IMR-90 (cell line): ENCODE measurements around the gene ZMYND11. TPM values are rescaled to one million over a fixed set of nuclear protein-coding genes. Genes with fewer than 3 reads are reported as not detected.

Source experiments
- ATAC-seq: fragments of 200-7000 bp; cut with Tn5 transposase; 2 replicates; pipeline ENCODE4 v1.9.1; 2020; ENCODE audit warnings: low read depth, mild to moderate bottlenecking, moderate library complexity
- BruUV-seq: library from RNA; stranded (reverse); fragments of 400-500 nt; replicated peaks from 2 replicates; lab custom pipeline; 2021; lab: Mats Ljungman, UMichigan
- CTCF ChIA-PET: fragments of 300-600 bp; formaldehyde crosslinking; extraction: SDS; loops from one replicate; lab custom pipeline; 2021; ENCODE audit warnings: antibody characterized with exemption; lab: Yijun Ruan, JAX
- POLR2A ChIA-PET: fragments of 300-600 bp; sonication (Branson Sonifier 250); formaldehyde crosslinking; loops from one replicate; lab custom pipeline; 2022; ENCODE audit warnings: antibody characterized with exemption; ENCODE audit not compliant: unreplicated experiment; lab: Charles Lee
- DNase-seq: peaks from one replicate; pipeline ENCODE4 v3.0.0; 2013
- H2AFZ ChIP-seq: replicated peaks from 2 replicates; pipeline ENCODE3; 2013; ENCODE audit warnings: low read length, mild to moderate bottlenecking; ENCODE audit not compliant: poor library complexity
- H2AK5ac ChIP-seq: 2 replicates; pipeline ENCODE4 v1.6.1; 2013; ENCODE audit warnings: low read depth, low read length, inconsistent platforms
- H2AK9ac ChIP-seq: replicated peaks from 2 replicates; pipeline ENCODE3; 2013; ENCODE audit warnings: mild to moderate bottlenecking, low read depth, low read length, moderate library complexity; ENCODE audit not compliant: poor library complexity
- H2BK120ac ChIP-seq: 2 replicates; pipeline ENCODE4 v1.6.1; 2013; ENCODE audit warnings: low read depth, low read length, inconsistent platforms
- H2BK15ac ChIP-seq: 3 replicates; pipeline ENCODE4 v1.6.1; 2013; ENCODE audit warnings: low read depth, low read length, inconsistent platforms
- H2BK20ac ChIP-seq: 2 replicates; pipeline ENCODE4 v1.6.1; 2013; ENCODE audit warnings: low read depth, mild to moderate bottlenecking, inconsistent platforms, low read length, moderate library complexity
- H2BK5ac ChIP-seq: 2 replicates; pipeline ENCODE4 v1.6.1; 2013; ENCODE audit warnings: mild to moderate bottlenecking, low read depth, low read length, inconsistent platforms; ENCODE audit not compliant: poor library complexity, severe bottlenecking
- H3K14ac ChIP-seq: replicated peaks from 2 replicates; pipeline ENCODE4 v1.6.1; 2013; ENCODE audit warnings: low read depth, low read length, inconsistent platforms
- H3K18ac ChIP-seq: 2 replicates; pipeline ENCODE4 v1.6.1; 2013; ENCODE audit warnings: low read depth, low read length, control low read depth
- H3K23ac ChIP-seq: 2 replicates; pipeline ENCODE4 v1.6.1; 2013; ENCODE audit warnings: low read depth, low read length, inconsistent platforms
- H3K27ac ChIP-seq: 2 replicates; pipeline ENCODE4 v1.5.1; 2013; ENCODE audit warnings: mild to moderate bottlenecking, control low read depth, low read length; ENCODE audit not compliant: insufficient read depth
- H3K27me3 ChIP-seq: 2 replicates; pipeline ENCODE4 v1.6.1; 2013; ENCODE audit warnings: low read length; ENCODE audit not compliant: control insufficient read depth, insufficient read depth
- H3K36me3 ChIP-seq: 2 replicates; pipeline ENCODE4 v1.6.1; 2013; ENCODE audit warnings: low read length, mixed read lengths; ENCODE audit not compliant: control insufficient read depth, insufficient read depth
- H3K4ac ChIP-seq: 2 replicates; pipeline ENCODE4 v1.6.1; 2013; ENCODE audit warnings: low read depth, low read length, inconsistent platforms
- H3K4me1 ChIP-seq: 2 replicates; pipeline ENCODE4 v1.6.1; 2013; ENCODE audit warnings: low read length, mixed read lengths; ENCODE audit not compliant: control insufficient read depth, insufficient read depth
- H3K4me2 ChIP-seq: 2 replicates; pipeline ENCODE4 v1.6.1; 2013; ENCODE audit warnings: low read depth, mild to moderate bottlenecking, control low read depth, low read length, moderate library complexity
- H3K4me3 ChIP-seq: 2 replicates; pipeline ENCODE4 v1.5.1; 2013; ENCODE audit warnings: low read depth, mild to moderate bottlenecking, control low read depth, low read length, moderate library complexity; ENCODE audit not compliant: insufficient read depth
- H3K56ac ChIP-seq: 2 replicates; pipeline ENCODE4 v1.6.1; 2013; ENCODE audit warnings: low read length, inconsistent platforms; ENCODE audit not compliant: insufficient read depth; ENCODE audit errors: extremely low read depth
- H3K79me1 ChIP-seq, 2 experiments: 2 replicates each; pipeline ENCODE4 v1.6.1; 2013; ENCODE audit warnings: low read length in 2 of 2, inconsistent platforms in 1 of 2, low read depth in 1 of 2
- H3K9ac ChIP-seq: 2 replicates; pipeline ENCODE4 v1.6.1; 2013; ENCODE audit warnings: low read depth, low read length, control low read depth
- H3K9me1 ChIP-seq: 2 replicates; pipeline ENCODE4 v1.6.1; 2013; ENCODE audit warnings: low read length, inconsistent platforms; ENCODE audit not compliant: insufficient read depth
- H3K9me3 ChIP-seq: 2 replicates; pipeline ENCODE4 v1.6.1; 2013; ENCODE audit warnings: low read length; ENCODE audit not compliant: control insufficient read depth, insufficient read depth
- H4K20me1 ChIP-seq: 2 replicates; pipeline ENCODE4 v1.6.1; 2013; ENCODE audit warnings: low read length, inconsistent platforms; ENCODE audit not compliant: insufficient read depth
- H4K5ac ChIP-seq: 2 replicates; pipeline ENCODE4 v1.6.1; 2013; ENCODE audit warnings: mild to moderate bottlenecking, low read depth, low read length, control low read depth
- H4K8ac ChIP-seq, 2 experiments: 2 replicates each; pipeline ENCODE4 v1.6.1; 2013; ENCODE audit warnings: low read depth in 2 of 2, low read length in 2 of 2, control low read depth in 1 of 2, inconsistent platforms in 1 of 2
- H4K91ac ChIP-seq: 2 replicates; pipeline ENCODE4 v1.6.1; 2013; ENCODE audit warnings: low read depth, low read length, inconsistent platforms; ENCODE audit not compliant: insufficient read depth
- BHLHE40 ChIP-seq: fragments of 150-350 bp; IDR thresholded peaks from 2 replicates; pipeline ENCODE4 v1.6.1; 2016; ENCODE audit warnings: mild to moderate bottlenecking, low read depth, low read length
- CEBPB ChIP-seq: IDR thresholded peaks from 2 replicates; pipeline ENCODE4 v1.6.1; 2012; ENCODE audit warnings: low read depth, low read length, improper control_type of control experiment
- CHD1 ChIP-seq: IDR thresholded peaks from 2 replicates; pipeline ENCODE4 v1.6.1; 2012; ENCODE audit warnings: low read depth, low read length, improper control_type of control experiment
- CTCF ChIP-seq: conservative IDR thresholded peaks from 2 replicates; pipeline ENCODE4 v1.5.1; 2012; ENCODE audit warnings: mild to moderate bottlenecking, low read depth, low read length, improper control_type of control experiment
- ELK1 ChIP-seq: fragments of 150-350 bp; IDR thresholded peaks from 2 replicates; pipeline ENCODE4 v1.6.1; 2016; ENCODE audit warnings: low read depth, mild to moderate bottlenecking, low read length, moderate library complexity, borderline replicate concordance
- FOS ChIP-seq: fragments of 150-350 bp; IDR thresholded peaks from 2 replicates; pipeline ENCODE4 v1.6.1; 2016; ENCODE audit warnings: low read depth, low read length
- MAFK ChIP-seq: IDR thresholded peaks from 2 replicates; pipeline ENCODE4 v1.6.1; 2012; ENCODE audit warnings: low read depth, low read length, improper control_type of control experiment
- MAZ ChIP-seq: IDR thresholded peaks from 2 replicates; pipeline ENCODE4 v1.6.1; 2012; ENCODE audit warnings: low read depth, mild to moderate bottlenecking, low read length, improper control_type of control experiment, moderate library complexity, borderline replicate concordance
- MXI1 ChIP-seq: IDR thresholded peaks from 2 replicates; pipeline ENCODE4 v1.6.1; 2012; ENCODE audit warnings: low read depth, mild to moderate bottlenecking, low read length, moderate library complexity, borderline replicate concordance
- NFE2L2 ChIP-seq: fragments of 150-350 bp; IDR thresholded peaks from 2 replicates; pipeline ENCODE4 v1.6.1; 2016; ENCODE audit warnings: low read depth, mild to moderate bottlenecking, low read length
- POLR2A ChIP-seq: IDR thresholded peaks from 2 replicates; pipeline ENCODE4 v1.6.1; 2012; ENCODE audit warnings: mild to moderate bottlenecking, low read depth, low read length
- RAD21 ChIP-seq: IDR thresholded peaks from 2 replicates; pipeline ENCODE4 v1.6.1; 2012; ENCODE audit warnings: low read length, improper control_type of control experiment
- RCOR1 ChIP-seq: IDR thresholded peaks from 2 replicates; pipeline ENCODE4 v1.6.1; 2012; ENCODE audit warnings: mild to moderate bottlenecking, low read length, improper control_type of control experiment; ENCODE audit not compliant: insufficient replicate concordance
- RFX5 ChIP-seq: IDR thresholded peaks from 2 replicates; pipeline ENCODE4 v1.8.0; 2012; ENCODE audit warnings: low read depth, mild to moderate bottlenecking, low read length, moderate library complexity
- SMC3 ChIP-seq: fragments of 150-350 bp; IDR thresholded peaks from 2 replicates; pipeline ENCODE4 v1.6.1; 2016; ENCODE audit warnings: low read depth, mild to moderate bottlenecking, antibody characterized with exemption, low read length, moderate library complexity
- USF2 ChIP-seq: fragments of 150-350 bp; IDR thresholded peaks from 2 replicates; pipeline ENCODE4 v1.6.1; 2017; ENCODE audit warnings: mild to moderate bottlenecking, antibody characterized with exemption, low read length, low read depth
- WGBS, 2 experiments: methylation state at CpG; one replicate each; pipeline versions ENCODE4 v1.1.5 to v1.1.7; 2013; ENCODE audit warnings: missing lambda C conversion rate in 2 of 2; ENCODE audit not compliant: insufficient read length in 1 of 2; ENCODE audit errors: extremely low coverage in 2 of 2; 5-methylcytosine and 5-hydroxymethylcytosine counted together
- dilution Hi-C: fragments of 300-500 bp; cut with HindIII; formaldehyde crosslinking; loops from one replicate; pipeline ENCODE4 v1.14.3; 2018; ENCODE audit warnings: low sequenced_read_pairs; ENCODE audit not compliant: unreplicated experiment
- in situ Hi-C: fragments of 300-500 bp; cut with MboI; formaldehyde crosslinking; loops from 3 replicates; pipeline ENCODE4 v1.14.3; 2019; ENCODE audit warnings: low sequenced_read_pairs, inconsistent platforms, mixed read lengths
- intact Hi-C: fragments of 100-400 bp; cut with micrococcal nuclease; formaldehyde crosslinking; loops from 2 replicates; pipeline ENCODE4 v1.10.0; 2022
- polyA plus RNA-seq, 3 experiments: library from polyadenylated mRNA; depleted of rRNA; stranded (reverse); fragments of >200 nt; gene quantifications; 2 replicates each; pipeline ENCODE4 v1.2.3, GENCODE V29; 2012; ENCODE audit warnings: low replicate concordance in 1 of 3
- total RNA-seq: library from RNA; depleted of rRNA; stranded (reverse); fragments of >200 nt; gene quantifications from 2 replicates; pipeline ENCODE4 v1.2.3, GENCODE V29; 2012

Gene ZMYND11
- total and polyA plus RNA-seq, 2 of the 4 experiments (the other 2 are of a cell fraction), result 39.5 to 72.2 TPM

DNA sequence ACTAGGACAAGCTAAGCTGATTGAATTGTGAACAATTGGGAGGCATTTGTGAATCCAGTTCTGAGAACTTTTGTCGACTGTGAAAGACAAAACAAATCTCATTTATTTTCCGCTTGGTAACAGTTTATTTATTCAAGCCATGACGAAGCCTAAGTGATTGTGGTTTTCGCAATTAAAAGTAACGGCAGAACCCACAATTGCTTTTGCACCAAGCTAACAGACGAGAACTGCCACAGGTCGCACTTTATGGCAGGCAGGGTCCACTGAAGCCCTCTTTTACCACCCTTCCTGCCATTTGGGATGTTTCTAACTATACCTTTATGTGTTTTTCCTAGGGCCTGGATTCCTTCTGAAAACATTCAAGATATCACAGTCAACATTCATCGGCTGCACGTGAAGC lies 111.2 kb downstream of the ZMYND11 start:
- no TSS peak for BruUV-seq
- no peaks in the 10 kb centered on the region for H3K4me1 ChIP-seq
- no peak overlapping the region for H2BK20ac ChIP-seq
- intact Hi-C loops (no loop called here), in situ Hi-C loops (no loop called here), dilution Hi-C loops (no loop called here)
- no peak overlapping the region for H3K4me2 ChIP-seq
- H2AFZ ChIP-seq, result no peak overlapping the region
- DNase-seq, result no peak
- CTCF ChIA-PET, result no interaction called here
- no peak overlapping the region for H3K23ac ChIP-seq
- H3K18ac ChIP-seq, result no peak overlapping the region
- H4K91ac ChIP-seq, result no peak overlapping the region
- no peak overlapping the region for H2AK5ac ChIP-seq
- H2BK120ac ChIP-seq, result no peak overlapping the region
- H3K56ac ChIP-seq, result no peak overlapping the region
- no peak overlapping the region for H2BK15ac ChIP-seq
- WGBS, 2 experiments, result 90% methylated on average over 2 of the region's 9 CpGs; no CpG with 5 or more reads in 1 of the 2 experiments
- H3K79me1 ChIP-seq, result peaks cover 0 to 4% of the 10 kb centered on the region in 2 experiments; a peak in 1 of 4 replicates
- TF ChIP-seq USF2, result no peak
- TF ChIP-seq ELK1, result no peak
- no peak for TF ChIP-seq FOS
- TF ChIP-seq MAZ, result no peak
- TF ChIP-seq CTCF, result no peak
- TF ChIP-seq RAD21, result no peak
- TF ChIP-seq POLR2A, result no peak
- no peak for TF ChIP-seq MAFK
- no peak for TF ChIP-seq RCOR1
- no peak for TF ChIP-seq SMC3
- TF ChIP-seq CEBPB, result no peak
- TF ChIP-seq CHD1, result no peak
- no peak for TF ChIP-seq NFE2L2
- TF ChIP-seq MXI1, result no peak
- no peak for TF ChIP-seq RFX5
- no peak for TF ChIP-seq BHLHE40
- H3K9me3 ChIP-seq, result no peaks in the 10 kb centered on the region
- H4K5ac ChIP-seq, result no peak overlapping the region
- no peaks in the 10 kb centered on the region for H3K27me3 ChIP-seq
- no peaks in the 10 kb centered on the region for H3K9me1 ChIP-seq
- no peak overlapping the region for H3K27ac ChIP-seq
- H3K9ac ChIP-seq, result no peak overlapping the region
- H4K20me1 ChIP-seq, result no peaks in the 10 kb centered on the region
- ATAC-seq, result no peak
- H3K14ac ChIP-seq, result no peak overlapping the region
- H3K36me3 ChIP-seq, result peaks cover 40% of the 10 kb centered on the region
- no peak overlapping the region for H3K4ac ChIP-seq
- H2AK9ac ChIP-seq, result no peak overlapping the region
- POLR2A ChIA-PET, result no interaction called here
- no peak overlapping the region for H2BK5ac ChIP-seq
- no peak overlapping the region for H4K8ac ChIP-seq
- H3K4me3 ChIP-seq, result no peak overlapping the region
